ENCODE data around the gene EMID1. TPM values are rescaled to one million over a fixed set of nuclear protein-coding genes. Genes with fewer than 3 reads are reported as not detected.
"Not testable (repeated sequence)": the region's sequence is repeated elsewhere in the genome, so short reads cannot be mapped to it uniquely, and the experiment has no call there.

The EMID1 gene
- total and polyA plus RNA-seq, 4 donors = 10.3 to 24.4 (median 14.9) TPM

GRCh38 chr22:29216011-29216872 lies 10.5 kb downstream of the EMID1 start:
- H3K27me3 ChIP-seq (ENCODE audit: control insufficient read depth, insufficient read depth, low read length) = no peaks in the 10 kb centered on the region
- no peaks in the 10 kb centered on the region for H3K9me3 ChIP-seq (ENCODE audit: control insufficient read depth, insufficient read depth, low read length)
- H3K27ac ChIP-seq (ENCODE audit: low read depth, low read length) = no peak overlapping the region
- H3K4me3 ChIP-seq (ENCODE audit: low read depth, low read length) = no peak overlapping the region
- H3K36me3 ChIP-seq (ENCODE audit: control insufficient read depth, insufficient read depth, low read length) = peaks cover 56% of the 10 kb centered on the region
- DNase-seq (ENCODE audit: low read depth in 4 of 6, low spot score in 6 of 6) = no peak
- peaks cover 14% of the 10 kb centered on the region for H3K4me1 ChIP-seq (ENCODE audit: control insufficient read depth, insufficient read depth, low read length)
- WGBS (ENCODE audit: insufficient coverage) = 79% methylated on average over 12 of the region's 14 CpGs

GRCh38 chr22:29216873-29217666 lies 11.4 kb downstream of the EMID1 start:
- Histone ChIP-seq H3K4me3 (ENCODE audit: low read depth, low read length) (no peak overlapping the region), H3K27me3 (ENCODE audit: control insufficient read depth, insufficient read depth, low read length) (no peaks in the 10 kb centered on the region), H3K9me3 (ENCODE audit: control insufficient read depth, insufficient read depth, low read length) (no peaks in the 10 kb centered on the region), H3K27ac (ENCODE audit: low read depth, low read length) (no peak overlapping the region), H3K4me1 (ENCODE audit: control insufficient read depth, insufficient read depth, low read length) (peaks cover 14% of the 10 kb centered on the region), H3K36me3 (ENCODE audit: control insufficient read depth, insufficient read depth, low read length) (peaks cover 53% of the 10 kb centered on the region)
- no peak for DNase-seq (ENCODE audit: low read depth in 4 of 6, low spot score in 6 of 6)
- 69% methylated on average over 14 of the region's 14 CpGs for WGBS (ENCODE audit: insufficient coverage)

GRCh38 chr22:29217827-29218757 lies 12.4 kb downstream of the EMID1 start:
- Histone ChIP-seq H3K4me3 (ENCODE audit: low read depth, low read length) (no peak overlapping the region), H3K27me3 (ENCODE audit: control insufficient read depth, insufficient read depth, low read length) (no peaks in the 10 kb centered on the region), H3K9me3 (ENCODE audit: control insufficient read depth, insufficient read depth, low read length) (no peaks in the 10 kb centered on the region), H3K36me3 (ENCODE audit: control insufficient read depth, insufficient read depth, low read length) (peaks cover 53% of the 10 kb centered on the region), H3K27ac (ENCODE audit: low read depth, low read length) (no peak overlapping the region), H3K4me1 (ENCODE audit: control insufficient read depth, insufficient read depth, low read length) (peaks cover 14% of the 10 kb centered on the region)
- DNase-seq (ENCODE audit: low read depth in 4 of 6, low spot score in 6 of 6) = no peak
- 77% methylated on average over 13 of the region's 13 CpGs for WGBS (ENCODE audit: insufficient coverage)

- Histone ChIP-seq H3K27me3 (ENCODE audit: control insufficient read depth, insufficient read depth, low read length) (no peaks in the 10 kb centered on the region), H3K36me3 (ENCODE audit: control insufficient read depth, insufficient read depth, low read length) (peaks cover 53% of the 10 kb centered on the region), H3K4me3 (ENCODE audit: low read depth, low read length) (no peak overlapping the region), H3K4me1 (ENCODE audit: control insufficient read depth, insufficient read depth, low read length) (peaks cover 17% of the 10 kb centered on the region), H3K9me3 (ENCODE audit: control insufficient read depth, insufficient read depth, low read length) (no peaks in the 10 kb centered on the region), H3K27ac (ENCODE audit: low read depth, low read length) (no peak overlapping the region)
- DNase-seq (ENCODE audit: low read depth in 4 of 6, low spot score in 6 of 6) = no peak
- 85% methylated on average over 11 of the region's 11 CpGs for WGBS (ENCODE audit: insufficient coverage)
These were observed 13.2 kb downstream of the EMID1 start for GRCh38 chr22:29218758-29219408.

- WGBS (ENCODE audit: insufficient coverage) = no CpG with 5 or more reads among the region's 2 CpGs
- H3K27ac ChIP-seq (ENCODE audit: low read depth, low read length); H3K9me3 ChIP-seq (ENCODE audit: control insufficient read depth, insufficient read depth, low read length); DNase-seq (ENCODE audit: low read depth in 4 of 6, low spot score in 6 of 6); H3K27me3 ChIP-seq (ENCODE audit: control insufficient read depth, insufficient read depth, low read length); H3K4me3 ChIP-seq (ENCODE audit: low read depth, low read length): not testable (repeated sequence)
- Histone ChIP-seq H3K4me1 (ENCODE audit: control insufficient read depth, insufficient read depth, low read length) (peaks cover 22% of the 10 kb centered on the region), H3K36me3 (ENCODE audit: control insufficient read depth, insufficient read depth, low read length) (peaks cover 54% of the 10 kb centered on the region)
These were observed 13.7 kb downstream of the EMID1 start for GRCh38 chr22:29219409-29219782.

GRCh38 chr22:29219881-29220670 lies 14.4 kb downstream of the EMID1 start:
- H3K27me3 ChIP-seq (ENCODE audit: control insufficient read depth, insufficient read depth, low read length) = no peaks in the 10 kb centered on the region
- 82% methylated on average over 7 of the region's 14 CpGs for WGBS (ENCODE audit: insufficient coverage)
- H3K9me3 ChIP-seq (ENCODE audit: control insufficient read depth, insufficient read depth, low read length) = no peaks in the 10 kb centered on the region
- H3K36me3 ChIP-seq (ENCODE audit: control insufficient read depth, insufficient read depth, low read length) = peaks cover 52% of the 10 kb centered on the region
- DNase-seq (ENCODE audit: low read depth in 4 of 6, low spot score in 6 of 6) = no peak
- peaks cover 29% of the 10 kb centered on the region for H3K4me1 ChIP-seq (ENCODE audit: control insufficient read depth, insufficient read depth, low read length)
- H3K27ac ChIP-seq (ENCODE audit: low read depth, low read length) = no peak overlapping the region
- H3K4me3 ChIP-seq (ENCODE audit: low read depth, low read length) = no peak overlapping the region

- H3K27ac ChIP-seq (ENCODE audit: low read depth, low read length) = no peak overlapping the region
- H3K4me1 ChIP-seq (ENCODE audit: control insufficient read depth, insufficient read depth, low read length) = peaks cover 23% of the 10 kb centered on the region
- H3K36me3 ChIP-seq (ENCODE audit: control insufficient read depth, insufficient read depth, low read length) = peaks cover 25% of the 10 kb centered on the region
- no peak overlapping the region for H3K4me3 ChIP-seq (ENCODE audit: low read depth, low read length)
- WGBS (ENCODE audit: insufficient coverage) = 80% methylated on average over 12 of the region's 19 CpGs
- no peaks in the 10 kb centered on the region for H3K27me3 ChIP-seq (ENCODE audit: control insufficient read depth, insufficient read depth, low read length)
- H3K9me3 ChIP-seq (ENCODE audit: control insufficient read depth, insufficient read depth, low read length) = no peaks in the 10 kb centered on the region
- peak in 1 of 6 donors; percentile 71 for DNase-seq (ENCODE audit: low read depth in 4 of 6, low spot score in 6 of 6)
These were observed 18.6 kb downstream of the EMID1 start for GRCh38 chr22:29224121-29224858.

GRCh38 chr22:29224859-29225410 lies 19.2 kb downstream of the EMID1 start:
- no peak overlapping the region for H3K27ac ChIP-seq (ENCODE audit: low read depth, low read length)
- H3K4me1 ChIP-seq (ENCODE audit: control insufficient read depth, insufficient read depth, low read length) = peaks cover 23% of the 10 kb centered on the region
- no peak overlapping the region for H3K4me3 ChIP-seq (ENCODE audit: low read depth, low read length)
- H3K9me3 ChIP-seq (ENCODE audit: control insufficient read depth, insufficient read depth, low read length) = no peaks in the 10 kb centered on the region
- H3K36me3 ChIP-seq (ENCODE audit: control insufficient read depth, insufficient read depth, low read length) = peaks cover 22% of the 10 kb centered on the region
- no peaks in the 10 kb centered on the region for H3K27me3 ChIP-seq (ENCODE audit: control insufficient read depth, insufficient read depth, low read length)
- DNase-seq (ENCODE audit: low read depth in 4 of 6, low spot score in 6 of 6) = no peak
- WGBS (ENCODE audit: insufficient coverage) = 94% methylated on average over 7 of the region's 7 CpGs
